Cardiac septum (tissue), 1 donor: ENCODE measurements around the gene SLC1A4. TPM values are rescaled to one million over a fixed set of nuclear protein-coding genes. Genes with fewer than 3 reads are reported as not detected.

Source experiments
- DNase-seq: peaks from one replicate; pipeline ENCODE4 v3.0.0-alpha.2; 2020; ENCODE audit warnings: low spot score
- intact Hi-C: fragments of 100-400 bp; cut with DNase I; formaldehyde crosslinking; loops from one replicate; pipeline ENCODE4 v1.14.0; 2022
- total RNA-seq: library from RNA; stranded (reverse); fragmentation: NEBNext Ultra II Directional; extraction: Animal tissue kit (Norgen Biotek cat#: 25700); gene quantifications from one replicate; pipeline ENCODE4 v1.2.1, GENCODE V29; 2021
- donor health status: DM: no; HTN: no; CAD: no.

The SLC1A4 gene
- total RNA-seq, 1 donor from 2014 or later = 22.2 TPM

GRCh38 chr2:65040400-65041261 is 51.4 kb downstream of the SLC1A4 start:
- intact Hi-C loops = loop anchor here (1.0 to 10.0 kb wide), 3 partner anchors 53 to 456 kb away; partner anchors contain the start of gene SLC1A4
- DNase-seq = peak; percentile 92

GRCh38 chr2:65043001-65043400 is 53.8 kb downstream of the SLC1A4 start:
- DNase-seq = no peak
- intact Hi-C loops = loop anchor here (5.0 to 10.0 kb wide), 2 partner anchors 56 to 458 kb away; partner anchors contain the start of gene SLC1A4

- DNase-seq = no peak
- intact Hi-C loops = loop anchor here (5.0 to 10.0 kb wide), 2 partner anchors 57 to 459 kb away; partner anchors contain the start of gene SLC1A4
Observed at GRCh38 chr2:65044097-65044735, 55.0 kb downstream of the SLC1A4 start.

- intact Hi-C loops = loop anchor here (10.0 kb wide), 1 partner anchor 461 kb away; no protein-coding TSS in a partner anchor
- no peak for DNase-seq
Observed at GRCh38 chr2:65045651-65046050, 56.5 kb downstream of the SLC1A4 start.

- DNase-seq = no peak
- intact Hi-C loops = loop anchor here (10.0 kb wide), 1 partner anchor 462 kb away; no protein-coding TSS in a partner anchor
Observed at GRCh38 chr2:65046633-65047407, 57.6 kb downstream of the SLC1A4 start.

- intact Hi-C loops = loop anchor here (10.0 kb wide), 1 partner anchor 464 kb away; no protein-coding TSS in a partner anchor
- DNase-seq = no peak
Observed at GRCh38 chr2:65049010-65049639, 59.9 kb downstream of the SLC1A4 start.

- intact Hi-C loops = loop anchor here (10.0 kb wide), 1 partner anchor 526 kb away; the partner anchor contains the start of gene AFTPH
Observed at GRCh38 chr2:65050931-65051330, 61.7 kb downstream of the SLC1A4 start.

GRCh38 chr2:65053199-65053598 is 64.0 kb downstream of the SLC1A4 start:
- intact Hi-C loops = loop anchor here (10.0 kb wide), 1 partner anchor 528 kb away; the partner anchor contains the start of gene AFTPH

More at GRCh38 chr2:65050931-65051330, 61.7 kb downstream of the SLC1A4 start:
- no peak for DNase-seq

GRCh38 chr2:65054749-65055421 is 65.7 kb downstream of the SLC1A4 start:
- intact Hi-C loops = loop anchor here (5.0 to 10.0 kb wide), 2 partner anchors 77 to 530 kb away; partner anchors contain the start of genes AFTPH and RAB1A
- DNase-seq = no peak

More at GRCh38 chr2:65053199-65053598, 64.0 kb downstream of the SLC1A4 start:
- DNase-seq = no peak

GRCh38 chr2:65055422-65056214 is 66.4 kb downstream of the SLC1A4 start:
- DNase-seq = peak; percentile 81
- intact Hi-C loops = loop anchor here (5.0 to 10.0 kb wide), 2 partner anchors 77 to 531 kb away; partner anchors contain the start of genes AFTPH and RAB1A

- DNase-seq = peak; percentile 99
- intact Hi-C loops = loop anchor here (5.0 to 10.0 kb wide), 2 partner anchors 76 to 532 kb away; partner anchors contain the start of genes AFTPH and RAB1A
Observed at GRCh38 chr2:65056215-65057053, 67.2 kb downstream of the SLC1A4 start, which contains the start of gene CEP68. Gene CEP68 (plus strand): TSS chr2:65056416. CDS start chr2:65069445, 13,029 bp downstream.

- DNase-seq = no peak
- intact Hi-C loops = loop anchor here (5.0 to 10.0 kb wide), 2 partner anchors 75 to 532 kb away; partner anchors contain the start of genes AFTPH and RAB1A
Observed at GRCh38 chr2:65057054-65057375, 67.8 kb downstream of the SLC1A4 start.

GRCh38 chr2:65057391-65058052 is 68.3 kb downstream of the SLC1A4 start:
- DNase-seq = no peak
- intact Hi-C loops = loop anchor here (5.0 to 10.0 kb wide), 2 partner anchors 75 to 533 kb away; partner anchors contain the start of genes AFTPH and RAB1A

GRCh38 chr2:65059071-65059470 is 69.9 kb downstream of the SLC1A4 start:
- intact Hi-C loops = loop anchor here (5.0 to 10.0 kb wide), 2 partner anchors 73 to 534 kb away; partner anchors contain the start of genes AFTPH and RAB1A
- no peak for DNase-seq

- intact Hi-C loops = loop anchor here (5.0 kb wide), 1 partner anchor 126 kb away; no protein-coding TSS in a partner anchor
- DNase-seq = no peak
Observed at GRCh38 chr2:65061146-65061909, 72.1 kb downstream of the SLC1A4 start.
